Spleen (tissue), 7 donors: ENCODE measurements around the gene BTBD2.

ENCODE experiments used
- CTCF ChIP-seq, 11 experiments: fragments of 200-600 bp in 7 of 11; fragments of 450-650 bp in 4 of 11; sonication (generic) in 4 of 11; IDR thresholded peaks in 8 of 11; conservative IDR thresholded peaks in 3 of 11; 1 replicate in 7 of 11; 2 replicates in 4 of 11; pipeline versions ENCODE4 v1.4.0 to v1.8.0; 2016 to 2021; ENCODE audit warnings: antibody characterized with exemption in 11 of 11, inconsistent platforms in 4 of 11, mild to moderate bottlenecking in 1 of 11
- POLR2A ChIP-seq, 3 donors: fragments of 450-650 bp; IDR thresholded peaks; one replicate each; pipeline ENCODE4 v1.5.1; 2017; ENCODE audit warnings: antibody characterized with exemption in 3 of 3, mild to moderate bottlenecking in 1 of 3
- POLR2AphosphoS5 ChIP-seq, 3 donors: sonication (generic); formaldehyde crosslinking; IDR thresholded peaks; one replicate each; pipeline ENCODE4 v1.5.1; 2017; ENCODE audit warnings: antibody characterized with exemption in 3 of 3
- donor health status: DM: no; HTN: no; CAD: no; lungs with moderate emphysema.
- donor health status: DM: no; HTN: no; CAD: no.
- donor health status: DM: no; HTN: no; CAD: no.

DNA sequence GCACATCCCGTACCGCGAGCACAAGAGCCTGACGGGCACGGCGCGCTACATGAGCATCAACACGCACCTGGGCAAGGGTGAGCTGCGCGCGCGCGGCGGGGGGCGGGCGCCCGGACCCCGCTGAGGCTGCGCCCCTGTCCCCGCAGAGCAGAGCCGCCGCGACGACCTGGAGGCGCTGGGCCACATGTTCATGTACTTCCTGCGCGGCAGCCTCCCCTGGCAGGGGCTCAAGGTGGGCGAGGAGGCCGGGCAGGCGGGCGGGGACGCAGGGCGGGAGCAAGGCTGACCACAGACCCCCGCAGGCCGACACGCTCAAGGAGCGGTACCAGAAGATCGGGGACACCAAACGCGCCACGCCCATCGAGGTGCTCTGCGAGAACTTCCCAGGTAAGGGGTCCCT, 36.5 kb downstream of the BTBD2 start:
- TF ChIP-seq CTCF (IDR thresholded peaks at IDR 0.05 in 8 of 11, conservative IDR thresholded peaks at IDR 0.05 in 3 of 11) (no peak), POLR2AphosphoS5 (IDR thresholded peaks at IDR 0.05) (no peak), POLR2A (IDR thresholded peaks at IDR 0.05) (no peak)
